Endodermal cell (in vitro differentiated cells): Measurements from ENCODE around the gene ROBO1. TPM values are rescaled to one million over a fixed set of nuclear protein-coding genes. Genes with fewer than 3 reads are reported as not detected.
"Not testable (repeated sequence)": the region's sequence is repeated elsewhere in the genome, so short reads cannot be mapped to it uniquely, and the experiment has no call there.

ENCODE experiments used
- DNase-seq: peaks from one replicate; pipeline ENCODE4 v3.0.0-alpha.2; 2017
- H3K27ac ChIP-seq: 2 replicates; pipeline ENCODE4 v1.5.1; 2013; ENCODE audit warnings: mild to moderate bottlenecking, low read depth, low read length, moderate library complexity
- H3K27me3 ChIP-seq: 2 replicates; pipeline ENCODE4 v1.6.1; 2013; ENCODE audit warnings: mild to moderate bottlenecking, low read length, moderate library complexity; ENCODE audit not compliant: insufficient read depth, control insufficient read depth, poor library complexity, severe bottlenecking
- H3K36me3 ChIP-seq: 2 replicates; pipeline ENCODE4 v1.7.0; 2013; ENCODE audit warnings: mild to moderate bottlenecking, low read length, moderate library complexity; ENCODE audit not compliant: control insufficient read depth, insufficient read depth
- H3K4me1 ChIP-seq: one replicate; pipeline ENCODE4 v1.7.0; 2013; ENCODE audit warnings: low read length; ENCODE audit not compliant: control insufficient read depth, insufficient read depth
- H3K4me3 ChIP-seq: 2 replicates; pipeline ENCODE4 v1.5.1; 2013; ENCODE audit warnings: mild to moderate bottlenecking, low read length, moderate library complexity
- H3K9ac ChIP-seq: 2 replicates; pipeline ENCODE4 v1.6.1; 2013; ENCODE audit warnings: mild to moderate bottlenecking, low read length, moderate library complexity; ENCODE audit not compliant: poor library complexity, severe bottlenecking; ENCODE audit errors: extremely low read depth
- H3K9me3 ChIP-seq: 2 replicates; pipeline ENCODE4 v1.6.1; 2013; ENCODE audit warnings: mild to moderate bottlenecking, low read length, moderate library complexity; ENCODE audit not compliant: control insufficient read depth
- H3K27ac Mint-ChIP-seq: 2 replicates; pipeline ENCODE4 v1.8.0; 2020; ENCODE audit warnings: mixed read lengths
- H3K27me3 Mint-ChIP-seq: 2 replicates; pipeline ENCODE4 v1.8.0; 2021; ENCODE audit warnings: mild to moderate bottlenecking, mixed read lengths; ENCODE audit not compliant: insufficient read depth
- H3K36me3 Mint-ChIP-seq: 2 replicates; pipeline ENCODE4 v1.8.0; 2020; ENCODE audit warnings: low read depth, mixed read lengths
- H3K4me1 Mint-ChIP-seq: 2 replicates; pipeline ENCODE4 v1.8.0; 2020; ENCODE audit warnings: mixed read lengths
- H3K4me3 Mint-ChIP-seq: 2 replicates; pipeline ENCODE4 v1.8.0; 2020; ENCODE audit warnings: mild to moderate bottlenecking, moderate library complexity, mixed read lengths
- H3K9me3 Mint-ChIP-seq: 2 replicates; pipeline ENCODE4 v1.8.0; 2020; ENCODE audit warnings: mild to moderate bottlenecking, mixed read lengths
- WGBS, 2 experiments: methylation state at CpG; one replicate each; pipeline versions ENCODE4 v1.1.5 to v1.1.7; 2013; ENCODE audit warnings: missing lambda C conversion rate in 2 of 2, mixed read lengths in 1 of 2; ENCODE audit not compliant: insufficient coverage in 1 of 2, insufficient read length in 1 of 2; 5-methylcytosine and 5-hydroxymethylcytosine counted together
- total RNA-seq, 2 donors: library from RNA; stranded (reverse); fragmentation: NEBNext Ultra II Directional in 1 of 2; extraction: Animal tissue kit (Norgen Biotek cat#: 25700) in 1 of 2; gene quantifications; 2 replicates in 1 of 2; 3 replicates in 1 of 2; pipeline ENCODE4 v1.2.1, GENCODE V29; 2021
- TF ChIP-seq, protein P1 (sequence below): fragments of 200-600 bp; sonication (generic); conservative IDR thresholded peaks from 2 replicates; pipeline ENCODE4 v1.5.0; 2021; ENCODE audit warnings: antibody characterized with exemption, mild to moderate bottlenecking

ROBO1 gene
- total RNA-seq, 2 donors from 2014 or later, result 74.8 to 75.9 TPM

DNA sequence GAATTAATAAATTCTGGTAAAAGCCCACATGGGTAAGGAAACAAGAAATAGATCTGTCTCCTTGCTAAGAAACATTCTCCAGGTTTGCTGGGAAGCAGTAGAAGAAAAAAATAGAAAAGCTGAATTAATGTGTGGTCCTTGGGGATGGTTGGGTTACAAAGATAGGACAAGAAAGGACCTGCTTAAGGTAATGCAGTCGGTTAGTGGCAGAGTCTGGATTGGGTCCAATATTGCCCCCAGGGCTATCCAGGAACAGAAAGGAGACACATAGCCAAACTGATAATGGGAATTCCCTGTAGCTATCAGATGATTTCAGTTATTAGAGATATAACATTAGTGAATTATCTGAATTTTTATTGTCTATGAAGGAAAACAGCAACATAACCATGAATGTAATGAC, 584.3 kb downstream of the ROBO1 start:
- Histone ChIP-seq H3K36me3 (no peaks in the 10 kb centered on the region), H3K27me3 (no peaks in the 10 kb centered on the region), H3K4me1 (peaks cover 2% of the 10 kb centered on the region), H3K9me3 (no peaks in the 10 kb centered on the region), H3K4me3 (no peak overlapping the region), H3K27ac (no peak overlapping the region), H3K9ac (no peak overlapping the region)
- no peak overlapping the region for H3K27ac Mint-ChIP-seq
- H3K27me3 Mint-ChIP-seq, result no peaks in the 10 kb centered on the region
- H3K4me3 Mint-ChIP-seq, result no peak overlapping the region
- peaks cover 5% of the 10 kb centered on the region for H3K9me3 Mint-ChIP-seq
- no peaks in the 10 kb centered on the region for H3K36me3 Mint-ChIP-seq
- TF ChIP-seq, protein P1, sequence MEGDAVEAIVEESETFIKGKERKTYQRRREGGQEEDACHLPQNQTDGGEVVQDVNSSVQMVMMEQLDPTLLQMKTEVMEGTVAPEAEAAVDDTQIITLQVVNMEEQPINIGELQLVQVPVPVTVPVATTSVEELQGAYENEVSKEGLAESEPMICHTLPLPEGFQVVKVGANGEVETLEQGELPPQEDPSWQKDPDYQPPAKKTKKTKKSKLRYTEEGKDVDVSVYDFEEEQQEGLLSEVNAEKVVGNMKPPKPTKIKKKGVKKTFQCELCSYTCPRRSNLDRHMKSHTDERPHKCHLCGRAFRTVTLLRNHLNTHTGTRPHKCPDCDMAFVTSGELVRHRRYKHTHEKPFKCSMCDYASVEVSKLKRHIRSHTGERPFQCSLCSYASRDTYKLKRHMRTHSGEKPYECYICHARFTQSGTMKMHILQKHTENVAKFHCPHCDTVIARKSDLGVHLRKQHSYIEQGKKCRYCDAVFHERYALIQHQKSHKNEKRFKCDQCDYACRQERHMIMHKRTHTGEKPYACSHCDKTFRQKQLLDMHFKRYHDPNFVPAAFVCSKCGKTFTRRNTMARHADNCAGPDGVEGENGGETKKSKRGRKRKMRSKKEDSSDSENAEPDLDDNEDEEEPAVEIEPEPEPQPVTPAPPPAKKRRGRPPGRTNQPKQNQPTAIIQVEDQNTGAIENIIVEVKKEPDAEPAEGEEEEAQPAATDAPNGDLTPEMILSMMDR, result no peak
- WGBS, 2 experiments, result 85% methylated on average over 1 of the region's 1 CpG; no CpG with 5 or more reads in 1 of the 2 experiments
- DNase-seq, result no peak
- peaks cover 4% of the 10 kb centered on the region for H3K4me1 Mint-ChIP-seq

DNA sequence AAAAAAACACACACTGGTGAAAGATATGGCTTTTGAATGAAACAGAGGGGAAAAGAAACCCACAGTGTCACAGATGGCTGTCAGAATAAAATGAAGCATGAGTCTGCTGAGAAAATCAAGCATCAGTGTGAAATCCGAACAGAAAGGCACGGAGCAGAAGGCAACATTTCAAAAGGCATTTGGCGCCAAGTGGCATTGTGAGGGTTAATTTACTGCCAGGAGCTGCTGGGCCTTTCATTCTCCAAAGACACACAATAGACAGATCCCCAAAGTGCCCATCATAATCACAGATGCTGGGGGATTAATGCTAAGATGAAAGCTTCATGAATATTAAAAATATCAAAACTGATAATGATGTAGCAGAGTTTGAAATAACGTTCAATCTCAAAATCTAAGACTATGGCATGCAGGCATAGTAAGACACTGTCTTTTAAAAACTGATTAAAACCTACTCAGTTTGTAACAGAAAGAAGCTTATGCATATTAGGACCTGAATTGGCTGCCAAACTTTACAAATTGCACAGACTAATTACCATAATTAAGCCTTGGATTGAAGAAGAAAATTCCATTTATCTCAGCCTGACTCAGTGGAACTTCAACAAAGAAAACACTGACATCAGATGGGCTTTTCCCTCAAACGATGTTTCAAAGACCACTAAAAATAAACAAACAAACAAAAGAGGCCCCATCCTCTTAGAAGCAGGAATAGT, 589.2 kb downstream of the ROBO1 start:
- no peaks in the 10 kb centered on the region for H3K27me3 ChIP-seq
- H3K4me3 Mint-ChIP-seq, result no peak overlapping the region
- H3K4me1 Mint-ChIP-seq, result peaks cover 12% of the 10 kb centered on the region
- peaks cover 4% of the 10 kb centered on the region for H3K4me1 ChIP-seq
- no peak overlapping the region for H3K4me3 ChIP-seq
- H3K9ac ChIP-seq, result no peak overlapping the region
- 64 to 67% methylated on average over 4 to 5 of the region's 5 CpGs for WGBS, 2 experiments
- H3K27ac Mint-ChIP-seq, result no peak overlapping the region
- no peaks in the 10 kb centered on the region for H3K27me3 Mint-ChIP-seq
- H3K36me3 ChIP-seq, result no peaks in the 10 kb centered on the region
- H3K9me3 Mint-ChIP-seq, result peaks cover 11% of the 10 kb centered on the region
- H3K27ac ChIP-seq, result peak overlapping the region; percentile 56
- no peaks in the 10 kb centered on the region for H3K9me3 ChIP-seq
- DNase-seq, result no peak
- H3K36me3 Mint-ChIP-seq, result peaks cover 1% of the 10 kb centered on the region
- TF ChIP-seq, protein P1, result no peak

DNA sequence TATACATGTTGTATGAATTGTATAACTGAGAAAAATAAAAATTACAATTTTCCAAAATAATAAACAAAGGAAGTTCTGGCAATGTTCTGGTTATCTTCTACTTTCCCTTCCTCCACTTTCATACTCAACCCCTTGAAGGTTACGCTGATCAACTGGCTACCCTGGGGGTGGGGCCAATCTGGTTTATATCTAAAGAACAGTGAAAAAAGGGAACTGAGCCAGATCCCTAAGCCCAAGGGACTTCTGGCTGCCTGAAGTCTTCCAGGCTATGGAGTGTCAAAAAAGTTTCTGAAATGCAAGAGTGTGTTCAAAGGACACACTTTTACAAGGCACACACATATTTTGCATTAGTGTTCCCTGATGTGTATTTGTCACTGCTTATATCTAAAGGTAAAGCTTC, 591.9 kb downstream of the ROBO1 start:
- no peak overlapping the region for H3K27ac Mint-ChIP-seq
- H3K36me3 ChIP-seq, result no peaks in the 10 kb centered on the region
- peaks cover 12% of the 10 kb centered on the region for H3K4me1 Mint-ChIP-seq
- DNase-seq, result no peak
- no peaks in the 10 kb centered on the region for H3K27me3 ChIP-seq
- H3K9ac ChIP-seq, result no peak overlapping the region
- H3K4me3 Mint-ChIP-seq, result no peak overlapping the region
- H3K9me3 ChIP-seq, result no peaks in the 10 kb centered on the region
- WGBS, 2 experiments, result 89 to 100% methylated on average over 1 of the region's 1 CpG
- no peak overlapping the region for H3K4me3 ChIP-seq
- H3K27ac ChIP-seq, result no peak overlapping the region
- no peaks in the 10 kb centered on the region for H3K27me3 Mint-ChIP-seq
- peaks cover 1% of the 10 kb centered on the region for H3K36me3 Mint-ChIP-seq
- H3K4me1 ChIP-seq, result peaks cover 4% of the 10 kb centered on the region
- H3K9me3 Mint-ChIP-seq, result peaks cover 6% of the 10 kb centered on the region
- TF ChIP-seq, protein P1, result no peak

DNA sequence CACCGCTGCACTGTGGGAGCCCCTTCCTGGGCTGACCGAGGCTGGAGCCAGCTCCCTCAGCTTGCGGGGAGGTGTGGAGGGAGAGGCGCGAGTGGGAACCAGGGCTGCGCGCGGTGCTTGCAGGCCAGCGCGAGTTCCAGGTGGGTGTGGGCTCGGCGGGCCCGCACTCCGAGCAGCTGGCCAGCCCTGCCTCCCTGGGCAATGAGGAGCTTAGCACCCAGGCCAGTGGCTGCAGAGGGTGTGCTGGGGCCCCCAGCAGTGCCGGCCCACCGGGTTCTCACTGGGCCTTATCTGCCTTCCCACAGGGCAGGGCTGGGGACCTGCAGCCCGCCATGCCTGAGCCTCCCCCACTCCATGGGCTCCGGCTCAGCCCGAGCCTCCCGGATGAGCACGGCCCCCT, 594.5 kb downstream of the ROBO1 start:
- WGBS, 2 experiments, result 96 to 98% methylated on average over 10 to 21 of the region's 21 CpGs
- not testable (repeated sequence) for H3K36me3 ChIP-seq, H3K9ac ChIP-seq, H3K36me3 Mint-ChIP-seq, H3K4me3 ChIP-seq, H3K27ac Mint-ChIP-seq, H3K4me3 Mint-ChIP-seq, H3K9me3 ChIP-seq, H3K27me3 Mint-ChIP-seq, H3K27me3 ChIP-seq, H3K4me1 ChIP-seq, H3K27ac ChIP-seq, DNase-seq, H3K9me3 Mint-ChIP-seq
- peaks cover 18% of the 10 kb centered on the region for H3K4me1 Mint-ChIP-seq
